ENCODE measurements around the gene CLSTN2.

GRCh38 chr3:140081887-140082286 is 146.9 kb downstream of the CLSTN2 start:
- TF ChIP-seq CTCF (IDR thresholded peaks at IDR 0.05) (no peak), POLR2A (IDR thresholded peaks at IDR 0.05) (no peak)
